GM10847 (cell line): ENCODE measurements around the gene TMEM39B.
A peak's percentile ranks its signal among the peaks of the same experiment; 100 is the strongest.

Experiments used
- POLR2A ChIP-seq: IDR thresholded peaks from 2 replicates; pipeline ENCODE4 v1.6.1; 2011; ENCODE audit not compliant: insufficient read length; ENCODE audit errors: extremely low read depth

Gene TMEM39B

GRCh38 chr1:32072622-32073298 lies at the start of gene TMEM39B:
Gene TMEM39B (plus strand): TSS chr1:32072939. CDS start chr1:32073048, 109 bp downstream.
- TF ChIP-seq POLR2A = peak; percentile 83

GRCh38 chr1:32023351-32023750 lies 49.4 kb upstream of the TMEM39B start:
- TF ChIP-seq POLR2A = no peak

- TF ChIP-seq POLR2A = no peak
Observed at GRCh38 chr1:32025515-32025914, 47.2 kb upstream of the TMEM39B start.

DNA sequence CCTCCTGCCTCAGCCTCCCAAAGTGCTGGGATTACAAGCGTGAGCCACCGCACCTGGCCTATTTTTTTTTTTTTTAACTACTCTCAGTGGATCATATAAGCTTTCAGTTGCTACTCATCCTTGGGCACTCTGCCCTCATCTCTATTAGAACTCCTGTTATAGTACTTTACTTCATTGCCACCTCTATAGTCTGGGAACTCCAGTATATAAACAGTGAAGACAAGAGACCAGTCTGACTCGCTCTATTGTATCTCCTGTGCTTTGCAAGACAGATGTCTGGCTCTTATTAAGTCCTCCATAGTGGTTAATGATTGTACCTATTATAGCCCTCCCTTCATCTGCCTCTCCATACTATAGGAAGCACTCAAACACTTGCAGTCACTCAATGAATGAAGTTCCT lies 44.0 kb upstream of the TMEM39B start:
- TF ChIP-seq POLR2A = no peak

- no peak for TF ChIP-seq POLR2A
Observed at GRCh38 chr1:32031578-32032274, 41.0 kb upstream of the TMEM39B start.

DNA sequence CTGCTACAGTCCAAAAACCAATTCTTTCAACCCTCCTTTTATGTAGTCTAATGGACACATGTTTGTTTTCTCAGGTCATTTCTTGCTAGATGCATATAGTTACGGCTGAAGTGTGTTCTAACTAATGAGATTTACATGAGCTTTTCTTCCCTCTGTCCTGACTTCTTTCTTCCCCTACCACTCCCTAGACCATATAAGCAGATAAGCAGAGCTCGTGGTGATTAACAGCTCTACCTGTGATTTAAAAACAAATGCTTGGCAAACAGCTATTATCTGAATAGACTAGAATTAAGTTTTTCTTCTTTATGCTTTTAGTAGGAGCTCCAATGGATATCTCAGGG lies 40.5 kb upstream of the TMEM39B start:
- no peak for TF ChIP-seq POLR2A

- TF ChIP-seq POLR2A = no peak
Observed at GRCh38 chr1:32035119-32035518, 37.6 kb upstream of the TMEM39B start.

- no peak for TF ChIP-seq POLR2A
Observed at GRCh38 chr1:32040711-32041110, 32.0 kb upstream of the TMEM39B start.

- no peak for TF ChIP-seq POLR2A
Observed at GRCh38 chr1:32042330-32042729, 30.4 kb upstream of the TMEM39B start.

- no peak for TF ChIP-seq POLR2A
Observed at GRCh38 chr1:32044234-32044633, 28.5 kb upstream of the TMEM39B start.

- TF ChIP-seq POLR2A = no peak
Observed at GRCh38 chr1:32045772-32046171, 27.0 kb upstream of the TMEM39B start.

GRCh38 chr1:32047701-32048100 lies 25.0 kb upstream of the TMEM39B start:
- no peak for TF ChIP-seq POLR2A

DNA sequence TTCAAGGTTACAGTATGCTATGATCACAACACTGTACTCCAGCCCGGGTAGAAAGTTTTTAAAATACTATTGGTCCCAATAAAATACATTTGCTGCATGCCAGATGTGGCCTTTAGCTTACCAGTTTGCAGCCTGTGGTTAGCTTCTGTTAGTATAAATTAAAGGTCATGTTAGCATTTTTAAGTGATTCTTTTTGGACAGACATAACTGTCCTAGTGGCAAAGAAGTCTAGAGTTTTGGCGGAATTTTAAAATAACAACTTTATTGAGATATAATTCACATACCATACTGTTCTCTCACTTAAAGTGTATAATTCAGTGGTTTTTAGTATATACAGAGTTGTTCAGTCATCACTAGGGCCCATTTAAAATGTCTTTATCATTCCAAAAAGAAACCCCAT lies 24.3 kb upstream of the TMEM39B start:
- TF ChIP-seq POLR2A = no peak

- no peak for TF ChIP-seq POLR2A
Observed at GRCh38 chr1:32051706-32052105, 21.0 kb upstream of the TMEM39B start.

- TF ChIP-seq POLR2A = no peak
Observed at GRCh38 chr1:32052887-32053286, 19.9 kb upstream of the TMEM39B start.

DNA sequence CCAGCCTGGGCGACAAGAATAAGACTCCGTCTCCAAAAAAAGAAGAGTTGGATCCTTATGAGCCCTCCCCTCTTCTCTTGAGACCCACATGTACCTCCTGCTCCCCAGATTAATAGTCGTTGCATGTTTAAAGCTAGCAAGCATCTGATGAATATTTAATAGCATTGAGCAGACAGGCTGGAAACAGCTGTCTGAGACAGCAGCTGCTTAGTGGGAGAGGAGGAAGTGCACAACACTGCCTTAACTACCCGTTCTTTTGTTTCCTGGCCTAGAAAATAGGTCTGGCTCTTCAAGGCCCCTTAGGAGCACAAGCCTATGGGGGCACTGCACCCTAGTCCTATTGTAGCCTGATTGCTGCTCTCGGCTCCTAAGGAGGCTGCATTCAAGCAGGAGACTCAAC lies 17.3 kb upstream of the TMEM39B start:
- no peak for TF ChIP-seq POLR2A

GRCh38 chr1:32056598-32056997 lies 16.1 kb upstream of the TMEM39B start:
- TF ChIP-seq POLR2A = no peak
